Measurements from ENCODE around the gene KMT2D. TPM values are rescaled to one million over a fixed set of nuclear protein-coding genes. Genes with fewer than 3 reads are reported as not detected.

KMT2D gene, protein sequence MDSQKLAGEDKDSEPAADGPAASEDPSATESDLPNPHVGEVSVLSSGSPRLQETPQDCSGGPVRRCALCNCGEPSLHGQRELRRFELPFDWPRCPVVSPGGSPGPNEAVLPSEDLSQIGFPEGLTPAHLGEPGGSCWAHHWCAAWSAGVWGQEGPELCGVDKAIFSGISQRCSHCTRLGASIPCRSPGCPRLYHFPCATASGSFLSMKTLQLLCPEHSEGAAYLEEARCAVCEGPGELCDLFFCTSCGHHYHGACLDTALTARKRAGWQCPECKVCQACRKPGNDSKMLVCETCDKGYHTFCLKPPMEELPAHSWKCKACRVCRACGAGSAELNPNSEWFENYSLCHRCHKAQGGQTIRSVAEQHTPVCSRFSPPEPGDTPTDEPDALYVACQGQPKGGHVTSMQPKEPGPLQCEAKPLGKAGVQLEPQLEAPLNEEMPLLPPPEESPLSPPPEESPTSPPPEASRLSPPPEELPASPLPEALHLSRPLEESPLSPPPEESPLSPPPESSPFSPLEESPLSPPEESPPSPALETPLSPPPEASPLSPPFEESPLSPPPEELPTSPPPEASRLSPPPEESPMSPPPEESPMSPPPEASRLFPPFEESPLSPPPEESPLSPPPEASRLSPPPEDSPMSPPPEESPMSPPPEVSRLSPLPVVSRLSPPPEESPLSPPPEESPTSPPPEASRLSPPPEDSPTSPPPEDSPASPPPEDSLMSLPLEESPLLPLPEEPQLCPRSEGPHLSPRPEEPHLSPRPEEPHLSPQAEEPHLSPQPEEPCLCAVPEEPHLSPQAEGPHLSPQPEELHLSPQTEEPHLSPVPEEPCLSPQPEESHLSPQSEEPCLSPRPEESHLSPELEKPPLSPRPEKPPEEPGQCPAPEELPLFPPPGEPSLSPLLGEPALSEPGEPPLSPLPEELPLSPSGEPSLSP (N-terminal part only)
- total RNA-seq = 10 to 100 TPM; 68.6 to 84.2 TPM

DNA sequence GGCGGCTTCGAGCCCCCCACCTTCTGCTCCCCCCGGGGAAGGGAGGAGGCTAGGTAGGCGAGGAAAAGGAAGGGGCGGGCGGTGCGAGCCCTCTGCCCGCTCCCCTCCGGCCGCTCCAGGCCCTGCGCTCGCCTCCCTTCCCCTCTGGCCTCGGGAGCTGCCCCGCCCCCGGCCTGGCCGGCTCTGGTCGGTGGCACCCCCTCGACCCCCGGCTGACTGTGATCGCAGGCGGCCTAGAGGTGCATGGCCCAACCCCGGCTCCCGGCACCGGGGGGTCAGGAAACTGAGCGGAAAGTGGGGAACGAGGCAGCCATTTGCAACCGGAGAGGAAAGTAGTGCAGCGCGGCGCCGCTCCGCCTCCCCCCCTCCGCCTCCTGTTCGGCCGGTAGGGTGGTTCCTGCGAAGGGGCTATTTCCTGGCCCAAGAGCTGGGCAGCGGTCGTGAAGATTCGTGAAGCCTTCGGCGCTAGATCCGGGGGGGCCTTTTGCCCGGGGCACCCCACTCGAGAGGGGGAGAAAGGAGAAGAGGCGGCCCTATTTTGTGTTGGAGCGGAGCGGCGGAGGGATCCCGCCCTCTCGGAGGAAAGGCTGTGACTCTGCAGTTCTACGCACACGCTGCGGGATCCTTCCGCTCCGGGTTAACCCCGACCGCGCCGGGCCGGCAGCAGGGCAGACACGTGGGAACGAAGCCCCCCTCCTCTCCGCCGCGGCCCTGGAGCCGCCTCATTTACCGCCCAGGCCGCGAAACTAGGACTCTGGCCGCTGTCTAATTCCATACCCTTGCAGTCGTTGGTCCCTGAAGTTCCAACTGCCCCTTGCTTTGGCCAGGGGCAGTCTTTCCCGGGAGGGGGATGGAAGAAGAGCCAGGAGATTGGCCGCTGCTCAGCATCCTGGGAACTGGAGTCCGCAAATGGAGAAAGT is at the start of gene KMT2D:
Gene KMT2D, minus strand, starts transcription at position 558 of the 920 bp plus-strand sequence. CDS start 5,470 bp downstream, outside the sequence.
- peaks cover 53% of the 10 kb centered on the region for H3K4me1 Mint-ChIP-seq (ENCODE audit: low read depth)
- peak within 1 kb of the TSS; percentile 95 to 98 for H3K4me3 Mint-ChIP-seq
- peak within 1 kb of the TSS; percentile 85 for H3K27ac Mint-ChIP-seq
- no peaks in the 10 kb centered on the region for H3K9me3 Mint-ChIP-seq
- DNase-seq = peak; percentile 89 to 92
- ATAC-seq (replicated peaks in 1 of 2) = peak; percentile 83 to 86
- peaks cover 1 to 2% of the 10 kb centered on the region in 2 donors for H3K36me3 Mint-ChIP-seq (ENCODE audit: insufficient read depth in 2 of 2)
- no peaks in the 10 kb centered on the region for H3K27me3 Mint-ChIP-seq (ENCODE audit: low read depth)

DNA sequence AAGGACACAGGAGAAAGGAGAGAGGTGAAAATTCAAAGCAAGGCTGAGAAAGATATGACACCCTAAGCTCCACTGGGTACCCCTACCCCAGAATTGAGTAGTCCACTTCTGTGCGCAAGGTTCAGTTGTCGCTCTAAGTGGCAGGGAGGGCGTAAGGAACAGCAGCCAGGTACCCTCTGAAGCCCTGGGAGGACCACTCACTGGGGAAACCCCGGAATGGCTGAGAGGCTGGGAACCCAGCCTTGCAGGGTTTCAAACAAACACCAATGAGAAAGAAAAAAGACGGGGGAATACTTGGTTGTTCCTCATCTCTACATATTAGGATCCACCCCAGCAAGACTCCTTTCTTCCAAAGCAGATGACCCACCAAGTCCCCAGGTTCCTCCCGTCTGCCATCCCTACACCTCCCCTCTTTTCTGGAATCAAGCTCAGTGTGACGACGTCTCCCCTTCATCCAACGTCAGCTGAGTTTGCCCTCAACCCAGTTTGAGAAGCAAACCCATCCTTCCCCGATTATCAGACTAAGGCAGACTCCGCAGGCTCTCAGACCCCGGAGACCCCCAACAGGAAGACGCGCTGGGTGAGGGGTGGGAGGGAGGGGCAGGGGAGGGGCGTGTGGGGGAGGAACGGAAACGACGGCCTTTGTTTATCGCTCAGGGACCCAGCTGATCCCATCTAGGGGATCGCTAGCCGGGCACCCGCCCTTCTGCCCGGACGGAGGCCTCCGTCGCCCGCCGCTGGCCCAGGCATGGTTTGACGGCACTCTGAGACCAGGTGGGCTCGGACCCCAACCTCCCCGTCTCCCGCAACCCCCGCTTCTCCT is 49.3 kb upstream of the KMT2D start:
- H3K36me3 Mint-ChIP-seq (ENCODE audit: insufficient read depth in 2 of 2) = peaks cover 5 to 7% of the 10 kb centered on the region in 2 donors
- H3K4me3 Mint-ChIP-seq = peak overlapping the region; percentile 99 to 100
- H3K9me3 Mint-ChIP-seq = no peaks in the 10 kb centered on the region
- peak in 1 of 2 donors; percentile 33 for DNase-seq
- peak in 1 of 2 donors; percentile 17 for ATAC-seq (replicated peaks in 1 of 2)
- peak overlapping the region; percentile 98 for H3K27ac Mint-ChIP-seq
- H3K27me3 Mint-ChIP-seq (ENCODE audit: low read depth) = no peaks in the 10 kb centered on the region
- H3K4me1 Mint-ChIP-seq (ENCODE audit: low read depth) = peaks cover 35% of the 10 kb centered on the region

DNA sequence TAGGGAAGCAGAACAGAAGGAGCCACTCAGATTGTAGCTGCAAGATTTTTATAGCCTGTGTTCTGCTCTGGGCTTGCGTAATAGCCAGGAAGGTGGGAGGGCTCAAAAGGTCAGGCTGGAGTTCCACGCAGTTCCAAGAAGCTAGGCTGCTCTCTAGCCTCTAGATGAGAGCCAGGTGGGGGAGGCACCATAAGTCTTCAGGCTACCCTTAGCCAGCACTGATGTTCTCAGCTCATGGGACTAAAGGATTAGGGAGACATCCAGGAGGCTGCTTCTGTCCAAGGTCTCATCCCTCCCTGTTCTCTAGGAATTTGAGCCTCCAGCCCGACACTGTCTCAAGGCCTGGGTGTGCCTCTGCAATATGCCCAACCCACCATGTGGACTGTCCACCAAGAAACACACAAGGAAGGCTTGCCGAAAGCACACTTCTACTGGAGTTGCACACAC is 48.4 kb upstream of the KMT2D start:
- H3K36me3 Mint-ChIP-seq (ENCODE audit: insufficient read depth in 2 of 2) = peaks cover 5 to 7% of the 10 kb centered on the region in 2 donors
- peaks cover 35% of the 10 kb centered on the region for H3K4me1 Mint-ChIP-seq (ENCODE audit: low read depth)
- DNase-seq (no peak), ATAC-seq (replicated peaks in 1 of 2) (no peak)
- no peaks in the 10 kb centered on the region for H3K9me3 Mint-ChIP-seq
- peak overlapping the region; percentile 69 for H3K27ac Mint-ChIP-seq
- H3K27me3 Mint-ChIP-seq (ENCODE audit: low read depth) = no peaks in the 10 kb centered on the region
- peak overlapping the region; percentile 99 to 100 for H3K4me3 Mint-ChIP-seq

DNA sequence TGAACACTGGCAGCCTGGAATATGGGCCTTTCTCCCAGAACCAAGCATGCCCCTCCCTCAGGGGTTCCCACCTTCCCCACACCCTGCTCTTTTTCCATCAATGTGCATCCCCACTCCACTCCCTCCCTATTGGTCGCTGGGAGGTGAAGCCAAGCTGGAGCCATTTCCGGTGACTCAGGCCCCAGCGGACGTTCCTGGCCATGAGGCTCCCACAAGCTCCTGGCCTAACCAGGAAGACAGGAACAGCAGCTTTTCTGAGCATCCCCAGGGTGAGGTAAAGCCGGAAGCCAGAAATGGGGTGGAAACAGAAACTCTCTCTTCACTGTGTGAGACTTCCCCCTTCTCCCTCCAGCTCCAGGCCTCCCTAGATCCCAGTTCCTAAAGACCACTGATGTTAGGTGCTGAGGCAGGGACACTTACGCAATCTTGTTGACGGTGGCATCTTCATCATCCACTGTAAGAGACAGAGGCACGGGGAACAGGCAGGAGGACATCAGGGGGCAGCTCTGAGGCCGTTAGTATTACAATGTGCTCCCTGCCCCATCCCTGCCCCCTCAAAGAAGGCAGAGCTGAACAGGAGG is 45.0 kb upstream of the KMT2D start:
- Mint-ChIP-seq H3K27me3 (ENCODE audit: low read depth) (no peaks in the 10 kb centered on the region), H3K36me3 (ENCODE audit: insufficient read depth in 2 of 2) (peaks cover 3 to 6% of the 10 kb centered on the region in 2 donors), H3K4me3 (no peak overlapping the region), H3K4me1 (ENCODE audit: low read depth) (peaks cover 28% of the 10 kb centered on the region), H3K27ac (no peak overlapping the region), H3K9me3 (no peaks in the 10 kb centered on the region)
- DNase-seq (no peak), ATAC-seq (replicated peaks in 1 of 2) (no peak)

DNA sequence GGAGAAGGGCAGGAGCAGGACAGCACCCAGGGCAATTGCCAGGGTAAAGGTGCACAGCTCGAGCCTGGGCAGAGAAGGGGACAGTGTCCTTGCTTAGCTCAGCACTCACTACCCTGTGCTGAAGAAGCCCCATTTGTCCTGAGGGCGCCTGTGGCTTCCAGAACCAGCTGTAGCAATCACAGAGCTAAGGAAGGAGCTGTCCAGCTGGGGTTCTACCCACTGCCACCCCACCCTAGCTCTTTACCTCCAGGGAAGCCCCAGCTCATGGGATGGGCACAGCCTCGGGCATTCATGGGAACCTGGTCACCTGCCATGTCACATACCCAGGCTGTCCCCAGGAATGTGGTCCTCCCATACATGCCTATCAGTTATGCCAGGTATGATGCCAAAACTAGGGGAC is 44.2 kb upstream of the KMT2D start:
- Mint-ChIP-seq H3K4me3 (no peak overlapping the region), H3K4me1 (ENCODE audit: low read depth) (peaks cover 25% of the 10 kb centered on the region), H3K27me3 (ENCODE audit: low read depth) (no peaks in the 10 kb centered on the region), H3K9me3 (no peaks in the 10 kb centered on the region), H3K36me3 (ENCODE audit: insufficient read depth in 2 of 2) (peaks cover 0 to 3% of the 10 kb centered on the region in 2 donors), H3K27ac (no peak overlapping the region)
- no peak for DNase-seq
- no peak for ATAC-seq (replicated peaks in 1 of 2)

DNA sequence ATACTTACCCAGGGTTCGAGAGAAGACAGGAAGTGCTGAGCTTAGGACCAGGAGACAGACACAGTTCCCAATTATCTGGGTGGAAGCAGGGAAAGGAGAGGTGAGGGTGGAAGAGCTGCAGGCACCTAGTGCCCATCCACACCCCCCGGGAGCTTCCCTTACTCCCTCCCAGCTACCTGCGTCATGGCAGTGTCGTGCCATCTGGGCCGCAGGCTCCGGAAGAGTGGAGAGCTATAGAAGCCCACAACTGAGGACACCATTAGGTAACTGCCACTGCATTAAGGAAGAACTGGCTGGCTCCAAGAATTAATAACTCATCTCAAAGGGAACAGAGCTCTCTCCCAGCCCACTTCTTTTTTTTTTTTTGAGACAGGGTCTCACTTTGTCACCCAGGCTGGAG is 39.8 kb upstream of the KMT2D start:
- peaks cover 4% of the 10 kb centered on the region for H3K27me3 Mint-ChIP-seq (ENCODE audit: low read depth)
- no peak for ATAC-seq (replicated peaks in 1 of 2)
- H3K36me3 Mint-ChIP-seq (ENCODE audit: insufficient read depth in 2 of 2) = peaks cover 0 to 4% of the 10 kb centered on the region in 2 donors
- no peak overlapping the region for H3K4me3 Mint-ChIP-seq
- DNase-seq = no peak
- peaks cover 2% of the 10 kb centered on the region for H3K4me1 Mint-ChIP-seq (ENCODE audit: low read depth)
- H3K9me3 Mint-ChIP-seq = no peaks in the 10 kb centered on the region
- H3K27ac Mint-ChIP-seq = no peak overlapping the region

DNA sequence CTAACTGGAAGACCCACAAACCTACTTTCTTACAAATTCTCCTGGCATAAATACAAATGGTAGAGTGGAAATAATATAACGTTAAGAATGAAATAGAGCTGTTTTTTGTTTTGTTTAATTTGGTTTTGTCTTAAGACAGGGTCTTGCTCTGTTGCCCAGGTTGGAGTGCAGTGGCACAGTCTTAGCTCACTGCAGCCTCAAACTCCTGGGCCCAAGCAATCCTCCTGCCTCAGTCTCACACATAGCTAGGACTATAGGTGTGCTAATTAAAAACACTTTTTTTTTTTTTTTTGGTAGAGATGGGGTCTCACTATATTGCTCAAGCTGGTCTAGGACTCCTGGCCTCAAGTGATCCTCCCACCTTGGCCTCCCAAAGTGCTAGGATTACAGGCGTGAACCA is 38.1 kb upstream of the KMT2D start:
- ATAC-seq (replicated peaks in 1 of 2) (no peak), DNase-seq (no peak)
- H3K36me3 Mint-ChIP-seq (ENCODE audit: insufficient read depth in 2 of 2) = peaks cover 0 to 4% of the 10 kb centered on the region in 2 donors
- no peak overlapping the region for H3K27ac Mint-ChIP-seq
- H3K27me3 Mint-ChIP-seq (ENCODE audit: low read depth) = peaks cover 16% of the 10 kb centered on the region
- H3K4me1 Mint-ChIP-seq (ENCODE audit: low read depth) = peaks cover 5% of the 10 kb centered on the region
- no peak overlapping the region for H3K4me3 Mint-ChIP-seq
- no peaks in the 10 kb centered on the region for H3K9me3 Mint-ChIP-seq

DNA sequence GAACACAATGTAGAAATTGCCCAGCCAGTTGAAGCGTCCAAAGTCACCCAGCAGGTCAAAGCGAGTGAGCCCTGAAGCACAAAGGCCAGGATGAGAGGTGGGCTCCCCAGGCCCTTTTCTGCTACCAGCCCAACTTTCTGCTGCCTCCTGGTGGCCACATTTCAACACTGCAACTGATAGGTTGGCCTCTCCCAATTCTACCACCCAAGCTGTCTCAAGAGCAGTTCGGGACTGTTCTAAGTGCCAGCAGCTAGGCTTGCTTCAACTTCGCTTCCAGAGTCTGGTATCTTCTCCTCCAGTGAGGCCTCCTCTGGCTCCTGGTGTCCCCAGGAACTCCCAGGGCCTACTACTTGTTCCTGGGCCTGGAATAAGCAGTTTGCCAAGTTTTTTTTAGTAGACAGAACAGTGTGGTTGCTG is 37.4 kb upstream of the KMT2D start:
- H3K9me3 Mint-ChIP-seq = no peaks in the 10 kb centered on the region
- H3K4me3 Mint-ChIP-seq = no peak overlapping the region
- peaks cover 0 to 4% of the 10 kb centered on the region in 2 donors for H3K36me3 Mint-ChIP-seq (ENCODE audit: insufficient read depth in 2 of 2)
- peak; percentile 61 to 66 for DNase-seq
- H3K27ac Mint-ChIP-seq = no peak overlapping the region
- H3K27me3 Mint-ChIP-seq (ENCODE audit: low read depth) = peaks cover 21% of the 10 kb centered on the region
- peak; percentile 53 to 56 for ATAC-seq (replicated peaks in 1 of 2)
- H3K4me1 Mint-ChIP-seq (ENCODE audit: low read depth) = peaks cover 9% of the 10 kb centered on the region

DNA sequence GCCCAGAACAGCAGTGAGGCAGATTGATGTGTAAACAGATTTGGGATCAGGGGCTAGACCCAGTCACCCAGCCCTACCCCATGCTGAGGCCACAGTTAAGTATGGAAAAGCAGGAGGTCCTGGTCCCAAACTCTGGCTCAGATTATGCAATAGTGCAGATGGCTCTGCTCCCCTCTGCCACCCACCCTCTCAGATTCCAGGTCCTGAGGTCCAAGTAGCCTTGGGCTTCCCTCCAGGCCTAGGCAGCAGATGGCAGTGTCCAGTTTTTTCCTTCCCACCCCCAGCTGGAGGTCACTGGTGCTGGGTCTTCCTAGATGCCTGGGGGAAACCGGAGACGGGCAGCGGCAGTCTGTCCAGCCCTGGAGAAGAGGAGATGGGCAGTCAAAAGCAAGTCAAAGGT is 36.8 kb upstream of the KMT2D start:
- Mint-ChIP-seq H3K27ac (no peak overlapping the region), H3K4me3 (no peak overlapping the region), H3K36me3 (ENCODE audit: insufficient read depth in 2 of 2) (peaks cover 0 to 4% of the 10 kb centered on the region in 2 donors), H3K27me3 (ENCODE audit: low read depth) (peaks cover 26% of the 10 kb centered on the region), H3K9me3 (no peaks in the 10 kb centered on the region), H3K4me1 (ENCODE audit: low read depth) (peaks cover 13% of the 10 kb centered on the region)
- DNase-seq (no peak), ATAC-seq (replicated peaks in 1 of 2) (no peak)

DNA sequence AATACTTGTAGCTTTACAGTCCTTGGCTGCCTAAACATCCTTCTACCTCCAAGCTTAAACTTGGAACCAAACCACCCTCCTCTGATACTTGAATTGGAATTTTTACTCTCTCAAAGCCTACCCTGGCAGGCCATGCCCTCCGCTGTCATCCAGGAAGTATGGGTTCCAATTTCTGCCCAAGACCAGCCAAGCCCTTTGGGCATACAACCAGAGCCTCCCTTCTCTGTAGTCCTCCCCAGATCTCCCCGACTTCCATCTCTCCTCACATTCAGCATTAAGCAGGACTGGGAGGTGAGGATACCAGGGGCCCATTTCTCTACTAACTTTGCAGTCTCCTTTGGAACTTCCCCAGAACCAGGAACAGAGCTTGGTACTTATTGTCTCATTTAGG is 34.4 kb upstream of the KMT2D start:
- Mint-ChIP-seq H3K27ac (no peak overlapping the region), H3K4me3 (peak overlapping the region in 1 of 2 donors; percentile 40), H3K9me3 (no peaks in the 10 kb centered on the region), H3K36me3 (ENCODE audit: insufficient read depth in 2 of 2) (peaks cover 0 to 4% of the 10 kb centered on the region in 2 donors), H3K4me1 (ENCODE audit: low read depth) (peaks cover 36% of the 10 kb centered on the region), H3K27me3 (ENCODE audit: low read depth) (peaks cover 50% of the 10 kb centered on the region)
- DNase-seq = no peak
- no peak for ATAC-seq (replicated peaks in 1 of 2)

DNA sequence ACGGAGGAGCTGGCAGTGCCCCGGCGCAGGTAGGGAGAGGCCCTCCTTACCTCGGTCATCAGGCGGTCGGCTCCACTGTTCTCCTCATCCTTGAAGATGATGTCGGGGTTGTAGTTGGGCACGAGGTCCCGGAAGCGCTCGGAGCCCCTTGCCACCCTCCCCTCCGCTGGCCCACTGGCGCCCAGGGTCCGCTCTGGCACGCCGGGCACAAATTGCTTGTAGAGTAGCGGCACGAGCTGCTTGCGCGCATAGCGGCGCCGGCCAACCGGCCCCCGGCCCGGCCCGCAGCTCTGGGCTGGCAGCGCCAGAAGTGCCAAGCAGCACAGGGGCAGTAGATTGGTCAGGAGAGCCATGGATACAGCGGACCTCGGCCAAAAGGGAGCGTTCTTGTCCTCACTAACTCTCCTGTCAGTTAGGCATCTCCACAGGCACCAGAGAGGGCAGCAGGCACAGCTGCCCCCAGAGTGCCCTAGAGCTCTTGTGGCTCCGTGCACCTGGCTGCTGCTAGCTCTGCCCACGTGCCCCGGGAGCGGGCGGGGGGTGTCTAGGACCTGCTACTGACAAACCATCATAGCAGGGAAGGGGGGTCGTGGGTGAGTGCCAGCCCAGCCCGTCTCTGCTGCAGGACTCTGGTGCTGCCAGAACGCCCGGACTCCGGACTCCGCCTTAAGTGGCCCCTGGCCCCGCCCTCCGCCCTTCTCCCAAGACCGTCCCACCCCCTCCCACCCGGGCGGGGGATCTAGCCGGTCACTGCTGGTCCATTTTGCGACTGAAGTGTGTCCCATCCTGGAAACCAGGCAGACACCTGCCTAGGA is 33.8 kb upstream of the KMT2D start, which contains the start of gene DHH:
Gene DHH, minus strand, starts transcription at position 642 of the 815 bp plus-strand sequence. Its CDS starts 289 bp downstream, at position 353.
- peaks cover 56% of the 10 kb centered on the region for H3K27me3 Mint-ChIP-seq (ENCODE audit: low read depth)
- H3K36me3 Mint-ChIP-seq (ENCODE audit: insufficient read depth in 2 of 2) = peaks cover 0 to 2% of the 10 kb centered on the region in 2 donors
- no peaks in the 10 kb centered on the region for H3K9me3 Mint-ChIP-seq
- no peak for ATAC-seq (replicated peaks in 1 of 2)
- peak in 1 of 2 donors; percentile 18 for DNase-seq
- H3K4me1 Mint-ChIP-seq (ENCODE audit: low read depth) = peaks cover 41% of the 10 kb centered on the region
- no peak within 1 kb of the TSS for H3K27ac Mint-ChIP-seq
- peak within 1 kb of the TSS; percentile 56 to 63 for H3K4me3 Mint-ChIP-seq

All from activated T-cell treated with anti-CD3 and anti-CD28 coated beads, Interleukin-2, amount 50 U/mL, for 72 hours (primary cell).